H1 (cell line): ENCODE data around the gene UNC50. TPM values are rescaled to one million over a fixed set of nuclear protein-coding genes. Genes with fewer than 3 reads are reported as not detected.

Source experiments
- CTCF ChIA-PET: fragments of 300-600 bp; sonication (Branson Sonifier 250); formaldehyde crosslinking; loops from one replicate; lab custom pipeline; 2021; ENCODE audit not compliant: partially characterized antibody; lab: Charles Lee
- POLR2A ChIA-PET: fragments of 300-600 bp; sonication (Branson Sonifier 250); formaldehyde crosslinking; loops from one replicate; lab custom pipeline; 2021; ENCODE audit warnings: inconsistent platforms; ENCODE audit not compliant: partially characterized antibody; lab: Charles Lee
- DNase-seq, 2 experiments: peaks; one replicate each; pipeline versions ENCODE4 v3.0.0 to v3.0.0-alpha.2; 2010 to 2022; ENCODE audit warnings: low spot score in 2 of 2, low read depth in 1 of 2, mixed read lengths in 1 of 2
- FAIRE-seq: peaks from 2 replicates; lab custom pipeline; 2011; peaks lifted over from hg19 to GRCh38; lab: Jason Lieb, UNC
- H2AFZ ChIP-seq: 2 replicates; pipeline ENCODE4 v1.8.1; 2012; ENCODE audit warnings: low read length, inconsistent platforms
- H2AK5ac ChIP-seq: 2 replicates; pipeline ENCODE4 v1.6.1; 2013; ENCODE audit warnings: low read depth, low read length
- H2BK120ac ChIP-seq: replicated peaks from 2 replicates; pipeline ENCODE3; 2013; ENCODE audit warnings: low read depth, low read length, inconsistent platforms
- H2BK12ac ChIP-seq: 2 replicates; pipeline ENCODE4 v1.6.1; 2013; ENCODE audit warnings: low read depth, low read length
- H2BK15ac ChIP-seq: 2 replicates; pipeline ENCODE4 v1.6.1; 2013; ENCODE audit warnings: low read length
- H2BK20ac ChIP-seq: 2 replicates; pipeline ENCODE4 v1.6.1; 2013; ENCODE audit warnings: low read length
- H2BK5ac ChIP-seq: 2 replicates; pipeline ENCODE4 v1.6.1; 2013; ENCODE audit warnings: low read depth, low read length
- H3K14ac ChIP-seq: 2 replicates; pipeline ENCODE4 v1.6.1; 2013; ENCODE audit warnings: inconsistent platforms; ENCODE audit not compliant: insufficient read length
- H3K18ac ChIP-seq: 2 replicates; pipeline ENCODE4 v1.6.1; 2013; ENCODE audit warnings: low read length; ENCODE audit errors: extremely low read depth
- H3K23ac ChIP-seq: 2 replicates; pipeline ENCODE4 v1.6.1; 2013; ENCODE audit warnings: inconsistent platforms; ENCODE audit not compliant: insufficient read length
- H3K23me2 ChIP-seq: 2 replicates; pipeline ENCODE4 v1.6.1; 2013; ENCODE audit warnings: low read depth, low read length
- H3K27ac ChIP-seq: 2 replicates; pipeline ENCODE4 v1.6.1; 2011; ENCODE audit warnings: low read depth, low read length, inconsistent platforms
- H3K27me3 ChIP-seq, 4 experiments: replicated peaks in 1 of 4; 1 replicate in 1 of 4; 2 replicates in 3 of 4; pipeline versions ENCODE4 v1.6.1 to v1.8.1; 2011 to 2013; ENCODE audit warnings: low read length in 3 of 4, mild to moderate bottlenecking in 3 of 4, inconsistent platforms in 2 of 4, mixed read lengths in 2 of 4, moderate library complexity in 1 of 4; ENCODE audit not compliant: control insufficient read depth in 3 of 4, insufficient read depth in 3 of 4; ENCODE audit errors: extremely low read depth in 1 of 4
- H3K36me3 ChIP-seq, 4 experiments: 2 replicates each; pipeline versions ENCODE4 v1.6.1 to v1.8.1; 2011 to 2013; ENCODE audit warnings: mild to moderate bottlenecking in 4 of 4, low read length in 3 of 4, moderate library complexity in 2 of 4, control low read depth in 1 of 4, inconsistent platforms in 1 of 4; ENCODE audit not compliant: insufficient read depth in 4 of 4, control insufficient read depth in 2 of 4
- H3K4ac ChIP-seq: replicated peaks from 2 replicates; pipeline ENCODE3; 2013; ENCODE audit warnings: low read length, low read depth, mixed read lengths, inconsistent platforms; ENCODE audit not compliant: insufficient read length
- H3K4me1 ChIP-seq, 4 experiments: replicated peaks in 1 of 4; 1 replicate in 1 of 4; 2 replicates in 3 of 4; pipeline versions ENCODE4 v1.6.1 to v1.8.1; 2011 to 2013; ENCODE audit warnings: low read length in 3 of 4, inconsistent platforms in 2 of 4, mixed read lengths in 1 of 4; ENCODE audit not compliant: insufficient read depth in 4 of 4, control insufficient read depth in 3 of 4
- H3K4me2 ChIP-seq, 2 experiments: 2 replicates each; pipeline versions ENCODE4 v1.6.1 to v1.8.1; 2011 to 2013; ENCODE audit warnings: low read depth in 2 of 2, low read length in 2 of 2, control low read depth in 1 of 2, inconsistent platforms in 1 of 2, mild to moderate bottlenecking in 1 of 2; ENCODE audit not compliant: insufficient read depth in 1 of 2
- H3K4me3 ChIP-seq, 4 experiments: fragments of 200-600, 300-600 bp in 1 of 4; sonication (generic), shearing (Covaris generic), sonication (Bioruptor Twin) in 1 of 4; 2 replicates each; pipeline versions ENCODE4 v1.5.1 to v1.8.1; 2011 to 2016; ENCODE audit warnings: low read length in 4 of 4, low read depth in 3 of 4, control low read depth in 2 of 4, inconsistent platforms in 2 of 4, mild to moderate bottlenecking in 2 of 4, mixed read lengths in 1 of 4, moderate library complexity in 1 of 4; ENCODE audit not compliant: insufficient read depth in 2 of 4; ENCODE audit errors: extremely low read depth in 1 of 4
- H3K56ac ChIP-seq: replicated peaks from 2 replicates; pipeline ENCODE3; 2013; ENCODE audit warnings: low read depth, mild to moderate bottlenecking, mixed read lengths, low read length, inconsistent platforms; ENCODE audit not compliant: insufficient read length
- H3K79me1 ChIP-seq: 2 replicates; pipeline ENCODE4 v1.6.1; 2013; ENCODE audit warnings: low read depth, low read length, control low read depth
- H3K79me2 ChIP-seq, 2 experiments: 2 replicates each; pipeline versions ENCODE4 v1.6.1 to v1.8.1; 2012 to 2013; ENCODE audit warnings: low read length in 2 of 2, mild to moderate bottlenecking in 2 of 2, inconsistent platforms in 1 of 2; ENCODE audit not compliant: insufficient read depth in 2 of 2, control insufficient read depth in 1 of 2
- H3K9ac ChIP-seq, 4 experiments: replicated peaks in 1 of 4; 1 replicate in 1 of 4; 2 replicates in 3 of 4; pipeline versions ENCODE4 v1.6.1 to v1.8.1; 2011 to 2013; ENCODE audit warnings: low read depth in 3 of 4, low read length in 3 of 4, control low read depth in 2 of 4, mild to moderate bottlenecking in 2 of 4, moderate library complexity in 2 of 4, inconsistent platforms in 1 of 4; ENCODE audit errors: extremely low read depth in 1 of 4
- H3K9me3 ChIP-seq, 2 experiments: 2 replicates each; pipeline versions ENCODE4 v1.6.1 to v1.8.1; 2012 to 2013; ENCODE audit warnings: mild to moderate bottlenecking in 2 of 2, moderate library complexity in 2 of 2, control low read depth in 1 of 2, inconsistent platforms in 1 of 2, low read depth in 1 of 2, low read length in 1 of 2, mixed read lengths in 1 of 2; ENCODE audit not compliant: insufficient read depth in 2 of 2
- H4K20me1 ChIP-seq, 2 experiments: replicated peaks in 1 of 2; 2 replicates each; pipeline versions ENCODE3 to v1.8.1; 2011 to 2013; ENCODE audit warnings: inconsistent platforms in 2 of 2, low read length in 2 of 2, mild to moderate bottlenecking in 1 of 2; ENCODE audit not compliant: insufficient read depth in 2 of 2, control insufficient read depth in 1 of 2
- H4K5ac ChIP-seq: 2 replicates; pipeline ENCODE4 v1.6.1; 2013; ENCODE audit warnings: low read length, low read depth, mixed read lengths, inconsistent platforms; ENCODE audit not compliant: insufficient read length
- H4K8ac ChIP-seq: 2 replicates; pipeline ENCODE4 v1.8.0; 2013; ENCODE audit warnings: mild to moderate bottlenecking, moderate library complexity, low read length, inconsistent platforms; ENCODE audit not compliant: insufficient read depth; ENCODE audit errors: extremely low read depth
- H4K91ac ChIP-seq: replicated peaks from 2 replicates; pipeline ENCODE3; 2013; ENCODE audit warnings: low read length, mixed read lengths, inconsistent platforms; ENCODE audit not compliant: insufficient read length
- ATF2 ChIP-seq: IDR thresholded peaks from 2 replicates; pipeline ENCODE4 v1.6.1; 2012; ENCODE audit warnings: low read length, inconsistent platforms
- CREB1 ChIP-seq: IDR thresholded peaks from 2 replicates; pipeline ENCODE4 v1.6.1; 2012; ENCODE audit warnings: inconsistent platforms
- GTF2F1 ChIP-seq: IDR thresholded peaks from 2 replicates; pipeline ENCODE4 v1.6.1; 2012; ENCODE audit warnings: low read depth, low read length, improper control_type of control experiment, borderline replicate concordance
- JUN ChIP-seq: IDR thresholded peaks from 2 replicates; pipeline ENCODE4 v1.6.1; 2011; ENCODE audit warnings: low read depth, mild to moderate bottlenecking, improper control_type of control experiment, low read length
- NANOG ChIP-seq: IDR thresholded peaks from 2 replicates; pipeline ENCODE4 v1.6.1; 2011; ENCODE audit warnings: low read length, low read depth, mild to moderate bottlenecking, inconsistent platforms; ENCODE audit not compliant: insufficient read depth, poor library complexity, severe bottlenecking
- PHF8 ChIP-seq: fragments of 200-600 bp; sonication (generic); conservative IDR thresholded peaks from 2 replicates; pipeline ENCODE4 v1.7.1; 2012; ENCODE audit warnings: low read depth, mild to moderate bottlenecking, inconsistent platforms, low read length, moderate library complexity
- RAD21 ChIP-seq, 2 experiments: IDR thresholded peaks in 1 of 2; conservative IDR thresholded peaks in 1 of 2; 2 replicates each; pipeline ENCODE4 v1.6.1; 2011; ENCODE audit warnings: low read depth in 2 of 2, low read length in 2 of 2, improper control_type of control experiment in 1 of 2, inconsistent platforms in 1 of 2, mild to moderate bottlenecking in 1 of 2, moderate library complexity in 1 of 2
- SAP30 ChIP-seq: fragments of 300-600 bp; sonication (generic); IDR thresholded peaks from 2 replicates; pipeline ENCODE4 v1.7.1; 2012; ENCODE audit warnings: low read length, moderate library complexity, mild to moderate bottlenecking, inconsistent platforms; ENCODE audit not compliant: insufficient read depth, insufficient replicate concordance
- SP2 ChIP-seq: IDR thresholded peaks from 2 replicates; pipeline ENCODE4 v1.6.1; 2012; ENCODE audit warnings: mild to moderate bottlenecking, low read length, inconsistent platforms
- TBP ChIP-seq: IDR thresholded peaks from 2 replicates; pipeline ENCODE4 v1.6.1; 2011; ENCODE audit warnings: low read depth, low read length, improper control_type of control experiment
- WGBS, 2 experiments: shearing (Covaris generic) in 1 of 2; methylation state at CpG; one replicate each; pipeline versions ENCODE4 v1.1.6 to v1.1.7; 2013 to 2015; ENCODE audit warnings: low lambda C conversion rate in 2 of 2, mixed read lengths in 2 of 2, inconsistent platforms in 1 of 2, low coverage in 1 of 2, missing lambda C conversion rate in 1 of 2; ENCODE audit not compliant: insufficient replicate concordance in 2 of 2, insufficient coverage in 1 of 2, insufficient read length in 1 of 2; ENCODE audit errors: extremely low coverage in 1 of 2, missing lambda C conversion rate in 1 of 2; 5-methylcytosine and 5-hydroxymethylcytosine counted together
- polyA plus RNA-seq, 7 experiments: library from polyadenylated mRNA; depleted of rRNA in 3 of 7; stranded (reverse) in 5 of 7; unstranded in 2 of 7; fragments of >200 nt in 5 of 7; fragments of 200-250 nt in 2 of 7; gene quantifications; 1 replicate in 5 of 7; 2 replicates in 1 of 7; 4 replicates in 1 of 7; pipeline versions ENCODE4 v1.2.1 to v1.2.3, GENCODE V29; 2011 to 2013; ENCODE audit warnings: missing spikeins in 2 of 7, mixed read lengths in 2 of 7
- total RNA-seq: library from RNA; stranded (reverse); fragmentation: NEBNext Ultra II Directional; extraction: Animal tissue kit (Norgen Biotek cat#: 25700); gene quantifications from 2 replicates; pipeline ENCODE4 v1.2.1, GENCODE V29; 2021

Gene UNC50
- total and polyA plus RNA-seq, 2 of the 8 experiments (the other 6 are each of a cell fraction or from before 2014, with no cell fraction given), result 33.4 to 58.5 TPM

GRCh38 chr2:98607104-98607503 is 1.3 kb upstream of the UNC50 start:
- H4K20me1 ChIP-seq, result peaks cover 0 to 7% of the 10 kb centered on the region in 2 experiments
- peaks cover 0 to 29% (median 4%) of the 10 kb centered on the region in 4 experiments; a peak in 7 of 8 replicates for H3K36me3 ChIP-seq
- H3K23ac ChIP-seq, result no peak overlapping the region
- no peak overlapping the region for H4K91ac ChIP-seq
- H2AK5ac ChIP-seq, result no peak overlapping the region
- H3K79me1 ChIP-seq, result peaks cover 7% of the 10 kb centered on the region; the same call in 1 of the 2 replicates
- no peak overlapping the region for H2AFZ ChIP-seq
- no peak overlapping the region for H3K4ac ChIP-seq
- H2BK15ac ChIP-seq, result no peak overlapping the region
- H3K4me3 ChIP-seq, result peak overlapping the region; percentile 69 to 87 (median 80)
- peaks cover 0 to 10% (median 4%) of the 10 kb centered on the region in 4 experiments; a peak in 2 of 7 replicates for H3K4me1 ChIP-seq
- no peak overlapping the region for H2BK5ac ChIP-seq
- peak overlapping the region in 2 of 4 experiments; percentile 82 to 89; a peak in 2 of 7 replicates for H3K9ac ChIP-seq
- CTCF ChIA-PET, result interaction anchor here (0.6 to 2.2 kb wide), 3 partner anchors 21 to 1735 kb away, joined by 3 to 10 read pairs (median 4); no protein-coding TSS in a partner anchor
- H2BK20ac ChIP-seq, result no peak overlapping the region
- 82% methylated on average over 6 of the region's 6 CpGs; no CpG with 5 or more reads in 1 of the 2 experiments for WGBS, 2 experiments
- no peak overlapping the region for H4K5ac ChIP-seq
- peak overlapping the region; percentile 87 to 98 for H3K4me2 ChIP-seq
- no peak overlapping the region for H4K8ac ChIP-seq
- TF ChIP-seq CREB1, result no peak
- no peak for TF ChIP-seq SAP30
- TF ChIP-seq JUN, result no peak
- TF ChIP-seq NANOG, result no peak
- no peak for TF ChIP-seq ATF2
- TF ChIP-seq RAD21 (IDR thresholded peaks at IDR 0.05 in 1 of 2, conservative IDR thresholded peaks at IDR 0.05 in 1 of 2; ENCODE audit: low read depth in 2 of 2, low read length in 2 of 2), result no peak
- no peak for TF ChIP-seq TBP
- no peak for TF ChIP-seq SP2
- no peak for TF ChIP-seq PHF8
- no peak for TF ChIP-seq GTF2F1
- POLR2A ChIA-PET, result no interaction called here
- no peak overlapping the region for H3K27ac ChIP-seq
- H3K56ac ChIP-seq, result no peak overlapping the region
- H3K79me2 ChIP-seq, result peaks cover 17 to 47% of the 10 kb centered on the region in 2 experiments
- H2BK120ac ChIP-seq, result no peak overlapping the region
- no peak for FAIRE-seq
- H2BK12ac ChIP-seq, result no peak overlapping the region
- no peaks in the 10 kb centered on the region for H3K9me3 ChIP-seq
- no peak overlapping the region for H3K14ac ChIP-seq
- no peak overlapping the region for H3K18ac ChIP-seq
- H3K27me3 ChIP-seq, result no peaks in the 10 kb centered on the region
- DNase-seq, result no peak
- peaks cover 8% of the 10 kb centered on the region for H3K23me2 ChIP-seq
